SK-N-SH (cell line): ENCODE data around the gene ODAD3. TPM values are rescaled to one million over a fixed set of nuclear protein-coding genes. Genes with fewer than 3 reads are reported as not detected.
A peak's percentile ranks its signal among the peaks of the same experiment; 100 is the strongest.

ENCODE experiments used
- CTCF ChIA-PET: fragments of 300-600, 350-600 bp; formaldehyde crosslinking; extraction: SDS; loops from one replicate; lab custom pipeline; 2021; lab: Yijun Ruan, JAX
- POLR2A ChIA-PET: fragments of 350-600 bp; sonication (Branson Sonifier 250); formaldehyde crosslinking; extraction: SDS; loops from one replicate; lab custom pipeline; 2020; ENCODE audit warnings: antibody characterized with exemption, inconsistent platforms; lab: Yijun Ruan, JAX
- DNase-seq: peaks from one replicate; pipeline ENCODE4 v3.0.0; 2012
- H2AFZ ChIP-seq: fragments of 200-600 bp; sonication (generic); 2 replicates; pipeline ENCODE4 v1.8.1; 2016; ENCODE audit warnings: antibody characterized with exemption, mild to moderate bottlenecking, low read depth
- H3F3A ChIP-seq: fragments of 200-600 bp; sonication (generic); replicated peaks from 2 replicates; pipeline ENCODE3; 2016; ENCODE audit warnings: antibody characterized with exemption, mild to moderate bottlenecking; ENCODE audit not compliant: insufficient read depth
- H3K27ac ChIP-seq, 2 experiments: fragments of 200-500 bp in 1 of 2; fragments of 200-600 bp in 1 of 2; sonication (Bioruptor generic) in 1 of 2; sonication (generic), shearing (Covaris generic) in 1 of 2; 2 replicates each; pipeline versions ENCODE4 v1.5.1 to v1.6.1; 2014 to 2016; ENCODE audit warnings: low read depth in 2 of 2, inconsistent platforms in 1 of 2, low read length in 1 of 2, mild to moderate bottlenecking in 1 of 2, mixed read lengths in 1 of 2
- H3K27me3 ChIP-seq: fragments of 200-600 bp; sonication (generic), shearing (Covaris generic); 2 replicates; pipeline ENCODE4 v1.6.1; 2016; ENCODE audit warnings: mixed run types; ENCODE audit not compliant: insufficient read depth
- H3K36me3 ChIP-seq, 2 experiments: fragments of 200-500 bp in 1 of 2; fragments of 200-600 bp in 1 of 2; sonication (Bioruptor generic) in 1 of 2; sonication (generic) in 1 of 2; replicated peaks in 1 of 2; 2 replicates each; pipeline versions ENCODE3 to v1.5.1; 2014 to 2016; ENCODE audit warnings: low read length in 1 of 2, mild to moderate bottlenecking in 1 of 2; ENCODE audit not compliant: insufficient read depth in 2 of 2, control insufficient read depth in 1 of 2
- H3K4me1 ChIP-seq, 2 experiments: fragments of 200-500 bp in 1 of 2; fragments of 200-600 bp in 1 of 2; sonication (Bioruptor generic) in 1 of 2; sonication (generic), shearing (Covaris generic) in 1 of 2; 2 replicates each; pipeline versions ENCODE4 v1.5.1 to v1.6.1; 2014 to 2016; ENCODE audit warnings: low read depth in 1 of 2, low read length in 1 of 2, mixed run types in 1 of 2; ENCODE audit not compliant: insufficient read depth in 2 of 2, control insufficient read depth in 1 of 2
- H3K4me2 ChIP-seq: fragments of 200-600 bp; sonication (generic), shearing (Covaris generic); 2 replicates; pipeline ENCODE4 v1.6.1; 2017; ENCODE audit warnings: mixed run types
- H3K4me3 ChIP-seq, 2 experiments: fragments of 200-500 bp in 1 of 2; fragments of 200-600 bp in 1 of 2; sonication (Bioruptor generic) in 1 of 2; sonication (generic), shearing (Covaris generic) in 1 of 2; 2 replicates each; pipeline versions ENCODE4 v1.5.1 to v1.8.1; 2014 to 2016; ENCODE audit warnings: low read depth in 2 of 2, inconsistent platforms in 1 of 2, low read length in 1 of 2, mild to moderate bottlenecking in 1 of 2, mixed read lengths in 1 of 2, moderate library complexity in 1 of 2
- H3K79me2 ChIP-seq: fragments of 200-600 bp; sonication (generic); 2 replicates; pipeline ENCODE4 v1.8.1; 2017; ENCODE audit warnings: mild to moderate bottlenecking; ENCODE audit not compliant: insufficient read depth
- H3K9ac ChIP-seq: fragments of 200-600 bp; sonication (generic); 2 replicates; pipeline ENCODE4 v1.6.1; 2017; ENCODE audit warnings: mixed run types
- H3K9me2 ChIP-seq: fragments of 200-600 bp; sonication (generic); 2 replicates; pipeline ENCODE4 v1.6.1; 2017; ENCODE audit warnings: mixed run types
- H3K9me3 ChIP-seq: fragments of 200-600 bp; sonication (generic); 2 replicates; pipeline ENCODE4 v1.6.1; 2017; ENCODE audit warnings: mixed run types, mild to moderate bottlenecking, moderate library complexity
- H4K20me1 ChIP-seq: fragments of 200-600 bp; sonication (generic); 2 replicates; pipeline ENCODE4 v1.6.1; 2017; ENCODE audit warnings: mild to moderate bottlenecking, mixed run types; ENCODE audit not compliant: insufficient read depth
- CHD2 ChIP-seq: fragments of 150-350 bp; IDR thresholded peaks from 2 replicates; pipeline ENCODE4 v1.6.1; 2018; ENCODE audit warnings: low read length; ENCODE audit not compliant: partially characterized antibody
- ELF1 ChIP-seq: IDR thresholded peaks from 2 replicates; pipeline ENCODE4 v1.4.0; 2012
- EZH2phosphoT487 ChIP-seq: fragments of 200-600 bp; sonication (generic); IDR thresholded peaks from 2 replicates; pipeline ENCODE4 v1.6.1; 2017; ENCODE audit warnings: low read depth, mixed run types, mild to moderate bottlenecking, antibody characterized with exemption, moderate library complexity, borderline replicate concordance
- FOXJ3 ChIP-seq: sonication (generic); formaldehyde crosslinking; IDR thresholded peaks from 2 replicates; pipeline ENCODE4 v1.5.1; 2020; ENCODE audit warnings: mild to moderate bottlenecking, missing genetic modification reagents
- FOXM1 ChIP-seq: IDR thresholded peaks from 2 replicates; pipeline ENCODE4 v1.4.0; 2012; ENCODE audit warnings: low read depth, mild to moderate bottlenecking
- GATA2 ChIP-seq: sonication (generic); formaldehyde crosslinking; IDR thresholded peaks from 2 replicates; pipeline ENCODE4 v1.5.0; 2020; ENCODE audit warnings: mild to moderate bottlenecking, missing genetic modification reagents
- JUND ChIP-seq: IDR thresholded peaks from 2 replicates; pipeline ENCODE4 v1.4.0; 2012
- MEF2A ChIP-seq: IDR thresholded peaks from 2 replicates; pipeline ENCODE4 v1.4.0; 2012; ENCODE audit warnings: low read depth, borderline replicate concordance
- NFIC ChIP-seq: IDR thresholded peaks from 2 replicates; pipeline ENCODE4 v1.4.0; 2012; ENCODE audit warnings: borderline replicate concordance
- POLR2AphosphoS5 ChIP-seq: IDR thresholded peaks from 2 replicates; pipeline ENCODE4 v1.6.1; 2012; ENCODE audit warnings: low read depth, low read length
- RAD21 ChIP-seq: IDR thresholded peaks from 2 replicates; pipeline ENCODE4 v1.6.1; 2012; ENCODE audit warnings: mild to moderate bottlenecking, low read length
- RFX5 ChIP-seq: IDR thresholded peaks from 2 replicates; pipeline ENCODE4 v1.6.1; 2012; ENCODE audit warnings: mild to moderate bottlenecking, improper control_type of control experiment, low read length
- TAF1 ChIP-seq: IDR thresholded peaks from 2 replicates; pipeline ENCODE4 v1.6.1; 2012; ENCODE audit warnings: low read depth, mild to moderate bottlenecking, low read length, moderate library complexity, borderline replicate concordance
- WGBS: methylation state at CpG from one replicate; pipeline ENCODE4 v1.1.6; 2017; ENCODE audit warnings: low lambda C conversion rate; 5-methylcytosine and 5-hydroxymethylcytosine counted together
- polyA plus RNA-seq, 3 experiments: library from polyadenylated mRNA; depleted of rRNA; stranded (reverse); fragments of >200 nt; gene quantifications; 2 replicates each; pipeline ENCODE4 v1.2.3, GENCODE V29; 2012
- TF ChIP-seq, protein P1 (sequence below): fragments of 200-600 bp; sonication (generic); IDR thresholded peaks from 2 replicates; pipeline ENCODE4 v1.6.1; 2017; ENCODE audit warnings: antibody characterized with exemption, mild to moderate bottlenecking, moderate library complexity
- TF ChIP-seq, protein P2 (sequence below): IDR thresholded peaks from 2 replicates; pipeline ENCODE4; 2012
- TF ChIP-seq, protein P3 (sequence below): IDR thresholded peaks from 2 replicates; pipeline ENCODE4 v1.4.0; 2012; ENCODE audit warnings: low read depth, borderline replicate concordance
- TF ChIP-seq, protein P4 (sequence below): IDR thresholded peaks from 2 replicates; pipeline ENCODE4 v1.4.0; 2012; ENCODE audit warnings: low read depth
- TF ChIP-seq, protein P5 (sequence below): fragments of 150-350 bp; IDR thresholded peaks from 2 replicates; pipeline ENCODE4 v1.6.1; 2016; ENCODE audit warnings: mild to moderate bottlenecking, low read depth, low read length

The ODAD3 gene
- polyA plus RNA-seq, 1 of the 3 experiments (the other 2 are of a cell fraction) = 4.2 TPM

DNA sequence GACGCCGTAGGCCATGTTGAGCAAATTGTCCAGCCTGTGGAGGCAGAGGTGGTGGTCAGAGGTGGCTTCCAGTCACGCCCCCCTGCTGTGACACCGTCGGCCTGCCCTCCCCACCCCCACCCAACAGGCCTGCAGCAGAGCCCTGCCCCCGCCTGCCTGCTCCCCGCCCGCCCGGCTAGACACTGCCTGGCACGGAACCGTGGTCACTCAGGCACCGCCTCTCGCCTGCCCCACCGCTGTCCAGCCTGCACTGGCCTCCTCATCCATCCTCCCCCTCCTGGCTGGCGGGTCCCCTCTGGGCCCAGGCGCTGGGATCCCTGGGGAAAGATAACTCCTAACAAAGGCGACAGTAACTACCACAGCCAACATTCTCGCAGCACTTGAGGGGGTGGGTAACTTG lies 22.2 kb upstream of the ODAD3 start:
- Histone ChIP-seq H4K20me1 (no peaks in the 10 kb centered on the region), H3K27me3 (no peaks in the 10 kb centered on the region), H3K27ac (no peak overlapping the region), H3K9me2 (no peaks in the 10 kb centered on the region), H3K36me3 (no peaks in the 10 kb centered on the region), H3K79me2 (no peaks in the 10 kb centered on the region), H3K9me3 (no peaks in the 10 kb centered on the region), H3K9ac (no peak overlapping the region), H3F3A (no peaks in the 10 kb centered on the region), H3K4me2 (no peak overlapping the region), H2AFZ (no peak overlapping the region), H3K4me3 (no peak overlapping the region), H3K4me1 (no peaks in the 10 kb centered on the region)
- TF ChIP-seq, protein P1, sequence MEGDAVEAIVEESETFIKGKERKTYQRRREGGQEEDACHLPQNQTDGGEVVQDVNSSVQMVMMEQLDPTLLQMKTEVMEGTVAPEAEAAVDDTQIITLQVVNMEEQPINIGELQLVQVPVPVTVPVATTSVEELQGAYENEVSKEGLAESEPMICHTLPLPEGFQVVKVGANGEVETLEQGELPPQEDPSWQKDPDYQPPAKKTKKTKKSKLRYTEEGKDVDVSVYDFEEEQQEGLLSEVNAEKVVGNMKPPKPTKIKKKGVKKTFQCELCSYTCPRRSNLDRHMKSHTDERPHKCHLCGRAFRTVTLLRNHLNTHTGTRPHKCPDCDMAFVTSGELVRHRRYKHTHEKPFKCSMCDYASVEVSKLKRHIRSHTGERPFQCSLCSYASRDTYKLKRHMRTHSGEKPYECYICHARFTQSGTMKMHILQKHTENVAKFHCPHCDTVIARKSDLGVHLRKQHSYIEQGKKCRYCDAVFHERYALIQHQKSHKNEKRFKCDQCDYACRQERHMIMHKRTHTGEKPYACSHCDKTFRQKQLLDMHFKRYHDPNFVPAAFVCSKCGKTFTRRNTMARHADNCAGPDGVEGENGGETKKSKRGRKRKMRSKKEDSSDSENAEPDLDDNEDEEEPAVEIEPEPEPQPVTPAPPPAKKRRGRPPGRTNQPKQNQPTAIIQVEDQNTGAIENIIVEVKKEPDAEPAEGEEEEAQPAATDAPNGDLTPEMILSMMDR = no peak
- TF ChIP-seq MEF2A = no peak
- TF ChIP-seq, protein P2, sequence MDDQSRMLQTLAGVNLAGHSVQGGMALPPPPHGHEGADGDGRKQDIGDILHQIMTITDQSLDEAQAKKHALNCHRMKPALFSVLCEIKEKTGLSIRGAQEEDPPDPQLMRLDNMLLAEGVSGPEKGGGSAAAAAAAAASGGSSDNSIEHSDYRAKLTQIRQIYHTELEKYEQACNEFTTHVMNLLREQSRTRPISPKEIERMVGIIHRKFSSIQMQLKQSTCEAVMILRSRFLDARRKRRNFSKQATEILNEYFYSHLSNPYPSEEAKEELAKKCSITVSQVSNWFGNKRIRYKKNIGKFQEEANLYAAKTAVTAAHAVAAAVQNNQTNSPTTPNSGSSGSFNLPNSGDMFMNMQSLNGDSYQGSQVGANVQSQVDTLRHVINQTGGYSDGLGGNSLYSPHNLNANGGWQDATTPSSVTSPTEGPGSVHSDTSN = no peak
- TF ChIP-seq TAF1 = no peak
- TF ChIP-seq, protein P3, sequence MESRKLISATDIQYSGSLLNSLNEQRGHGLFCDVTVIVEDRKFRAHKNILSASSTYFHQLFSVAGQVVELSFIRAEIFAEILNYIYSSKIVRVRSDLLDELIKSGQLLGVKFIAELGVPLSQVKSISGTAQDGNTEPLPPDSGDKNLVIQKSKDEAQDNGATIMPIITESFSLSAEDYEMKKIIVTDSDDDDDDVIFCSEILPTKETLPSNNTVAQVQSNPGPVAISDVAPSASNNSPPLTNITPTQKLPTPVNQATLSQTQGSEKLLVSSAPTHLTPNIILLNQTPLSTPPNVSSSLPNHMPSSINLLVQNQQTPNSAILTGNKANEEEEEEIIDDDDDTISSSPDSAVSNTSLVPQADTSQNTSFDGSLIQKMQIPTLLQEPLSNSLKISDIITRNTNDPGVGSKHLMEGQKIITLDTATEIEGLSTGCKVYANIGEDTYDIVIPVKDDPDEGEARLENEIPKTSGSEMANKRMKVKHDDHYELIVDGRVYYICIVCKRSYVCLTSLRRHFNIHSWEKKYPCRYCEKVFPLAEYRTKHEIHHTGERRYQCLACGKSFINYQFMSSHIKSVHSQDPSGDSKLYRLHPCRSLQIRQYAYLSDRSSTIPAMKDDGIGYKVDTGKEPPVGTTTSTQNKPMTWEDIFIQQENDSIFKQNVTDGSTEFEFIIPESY = no peak
- no peak for TF ChIP-seq NFIC
- TF ChIP-seq CHD2 = no peak
- POLR2A ChIA-PET = interaction anchor here (1.2 kb wide), 1 partner anchor 16 kb away, joined by 3 read pairs; no protein-coding TSS in a partner anchor
- 74% methylated on average over 9 of the region's 18 CpGs for WGBS
- peak; percentile 45 for DNase-seq
- CTCF ChIA-PET = interaction anchor here (1.5 to 3.6 kb wide), 5 partner anchors 9 to 74 kb away, joined by 5 to 22 read pairs (median 6); partner anchors contain the start of genes ODAD3 and PRKCSH

DNA sequence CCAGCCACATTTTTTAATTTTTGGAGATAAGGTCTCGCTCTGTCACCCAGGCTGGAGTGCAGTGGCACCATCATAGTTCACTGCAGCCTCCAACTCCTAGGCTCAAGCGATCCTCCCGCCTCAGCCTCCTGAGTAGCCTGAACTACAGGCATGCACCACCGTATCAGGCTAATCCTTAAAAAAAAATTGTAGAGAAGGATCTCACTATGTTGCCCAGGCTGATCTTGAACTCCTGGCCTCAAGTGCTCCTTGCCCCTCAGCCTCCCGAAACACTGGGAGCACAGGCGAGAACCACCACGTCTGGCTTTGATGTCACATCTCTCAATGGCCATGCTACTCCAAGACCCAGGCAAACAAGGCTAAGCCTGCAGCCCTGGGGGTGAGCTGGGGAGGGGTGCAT lies 21.7 kb upstream of the ODAD3 start:
- WGBS = 95% methylated on average over 7 of the region's 7 CpGs
- no peak overlapping the region for H3K27ac ChIP-seq
- ChIA-PET CTCF (interaction anchor here (0.9 to 3.6 kb wide), 6 partner anchors 9 to 76 kb away, joined by 3 to 22 read pairs (median 5); partner anchors contain the start of genes ODAD3 and PRKCSH), POLR2A (interaction anchor here (1.2 kb wide), 1 partner anchor 17 kb away, joined by 3 read pairs; no protein-coding TSS in a partner anchor)
- no peak for DNase-seq
- H3K9me3 ChIP-seq = no peaks in the 10 kb centered on the region
- H3F3A ChIP-seq = no peaks in the 10 kb centered on the region
- no peak overlapping the region for H2AFZ ChIP-seq
- no peaks in the 10 kb centered on the region for H4K20me1 ChIP-seq
- H3K9ac ChIP-seq = no peak overlapping the region
- no peaks in the 10 kb centered on the region for H3K4me1 ChIP-seq
- no peaks in the 10 kb centered on the region for H3K79me2 ChIP-seq
- H3K27me3 ChIP-seq = no peaks in the 10 kb centered on the region
- no peaks in the 10 kb centered on the region for H3K9me2 ChIP-seq
- no peak overlapping the region for H3K4me3 ChIP-seq
- H3K36me3 ChIP-seq = no peaks in the 10 kb centered on the region
- no peak overlapping the region for H3K4me2 ChIP-seq
- TF ChIP-seq, protein P1 = no peak
- TF ChIP-seq, protein P4, sequence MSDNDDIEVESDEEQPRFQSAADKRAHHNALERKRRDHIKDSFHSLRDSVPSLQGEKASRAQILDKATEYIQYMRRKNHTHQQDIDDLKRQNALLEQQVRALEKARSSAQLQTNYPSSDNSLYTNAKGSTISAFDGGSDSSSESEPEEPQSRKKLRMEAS = no peak
- no peak for TF ChIP-seq ELF1
- no peak for TF ChIP-seq GATA2
- TF ChIP-seq FOXJ3 = no peak
- TF ChIP-seq FOXM1 = no peak
- no peak for TF ChIP-seq EZH2phosphoT487
- TF ChIP-seq, protein P2 = no peak
- no peak for TF ChIP-seq RFX5
- no peak for TF ChIP-seq RAD21
- TF ChIP-seq POLR2AphosphoS5 = no peak
- no peak for TF ChIP-seq JUND
- TF ChIP-seq, protein P5, sequence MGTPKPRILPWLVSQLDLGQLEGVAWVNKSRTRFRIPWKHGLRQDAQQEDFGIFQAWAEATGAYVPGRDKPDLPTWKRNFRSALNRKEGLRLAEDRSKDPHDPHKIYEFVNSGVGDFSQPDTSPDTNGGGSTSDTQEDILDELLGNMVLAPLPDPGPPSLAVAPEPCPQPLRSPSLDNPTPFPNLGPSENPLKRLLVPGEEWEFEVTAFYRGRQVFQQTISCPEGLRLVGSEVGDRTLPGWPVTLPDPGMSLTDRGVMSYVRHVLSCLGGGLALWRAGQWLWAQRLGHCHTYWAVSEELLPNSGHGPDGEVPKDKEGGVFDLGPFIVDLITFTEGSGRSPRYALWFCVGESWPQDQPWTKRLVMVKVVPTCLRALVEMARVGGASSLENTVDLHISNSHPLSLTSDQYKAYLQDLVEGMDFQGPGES = no peak
